HCT116 (cell line): ENCODE results near the gene ANTXR2.

Source experiments
- CTCF ChIP-seq, 3 experiments: fragments of 200-600 bp in 1 of 3; sonication (generic) in 1 of 3; IDR thresholded peaks in 2 of 3; conservative IDR thresholded peaks in 1 of 3; 2 replicates each; pipeline ENCODE4 v1.5.1; 2012 to 2017; ENCODE audit warnings: low read depth in 2 of 3, low read length in 2 of 3, antibody characterized with exemption in 1 of 3, borderline replicate concordance in 1 of 3, control low read depth in 1 of 3, mild to moderate bottlenecking in 1 of 3, mixed read lengths in 1 of 3, mixed run types in 1 of 3, moderate library complexity in 1 of 3; ENCODE audit not compliant: insufficient read depth in 1 of 3
- ELF1 ChIP-seq: IDR thresholded peaks from 2 replicates; pipeline ENCODE4 v1.6.1; 2012; ENCODE audit warnings: low read depth, borderline replicate concordance
- EZH2 ChIP-seq: fragments of 200-600 bp; sonication (generic); IDR thresholded peaks from 2 replicates; pipeline ENCODE4 v1.6.1; 2017; ENCODE audit warnings: antibody characterized with exemption, mixed run types
- POLR2A ChIP-seq: IDR thresholded peaks from 2 replicates; pipeline ENCODE4 v1.7.0; 2011; ENCODE audit warnings: borderline replicate concordance; ENCODE audit not compliant: insufficient read depth, insufficient read length; ENCODE audit errors: extremely low read depth

- TF ChIP-seq EZH2, result no peak
- no peak for TF ChIP-seq POLR2A
- TF ChIP-seq ELF1, result no peak
- no peak for TF ChIP-seq CTCF (IDR thresholded peaks at IDR 0.05 in 2 of 3, conservative IDR thresholded peaks at IDR 0.05 in 1 of 3; ENCODE audit: borderline replicate concordance in 1 of 3, insufficient read depth in 1 of 3, low read depth in 2 of 3, low read length in 2 of 3)
Observed at GRCh38 chr4:80072228-80072743, 743 bp downstream of the ANTXR2 start.
